GM12892 (cell line): ENCODE data around the gene CNOT6.
A peak's percentile ranks its signal among the peaks of the same experiment; 100 is the strongest.
"Not testable (repeated sequence)": the region's sequence is repeated elsewhere in the genome, so short reads cannot be mapped to it uniquely, and the experiment has no call there.

Experiments
- DNase-seq: peaks from one replicate; pipeline ENCODE4 v3.0.0; 2011; ENCODE audit not compliant: insufficient read length
- FAIRE-seq: peaks from 2 replicates; lab custom pipeline; 2011; peaks lifted over from hg19 to GRCh38; lab: Jason Lieb, UNC
- POLR2A ChIP-seq: IDR thresholded peaks from 2 replicates; pipeline ENCODE4 v1.6.1; 2011; ENCODE audit warnings: low read depth, low read length, control low read depth
- POLR2AphosphoS5 ChIP-seq: IDR thresholded peaks from 2 replicates; pipeline ENCODE4 v1.6.1; 2011; ENCODE audit warnings: low read depth, low read length, control low read depth
- TAF1 ChIP-seq: IDR thresholded peaks from 2 replicates; pipeline ENCODE4 v1.6.1; 2011; ENCODE audit warnings: low read depth, mild to moderate bottlenecking, control low read depth, low read length, borderline replicate concordance

The CNOT6 gene

GRCh38 chr5:180499684-180500083 lies 5.5 kb downstream of the CNOT6 start:
- FAIRE-seq: no peak
- no peak for DNase-seq
- TF ChIP-seq TAF1 (no peak), POLR2AphosphoS5 (no peak), POLR2A (peak; percentile 22; the same call in 1 of the 2 replicates)

DNA sequence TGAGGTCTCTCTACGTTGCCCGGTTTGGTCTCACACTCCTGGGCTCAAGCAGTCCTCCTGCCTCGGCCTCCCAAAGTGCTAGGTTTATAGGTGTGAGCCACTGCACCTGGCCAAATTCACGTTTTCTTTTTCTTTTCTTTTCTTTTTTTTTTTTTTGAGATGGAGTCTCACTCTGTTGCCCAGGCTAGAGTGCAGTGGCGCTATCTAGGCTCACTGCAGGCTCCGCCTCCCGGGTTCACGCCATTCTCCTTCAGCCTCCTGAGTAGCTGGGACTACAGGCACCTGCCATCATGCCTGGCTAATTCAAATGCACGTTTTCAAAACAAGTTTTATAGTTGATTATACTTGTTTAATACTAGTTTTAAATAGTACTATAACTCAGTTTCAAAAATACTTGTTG lies 6.1 kb downstream of the CNOT6 start:
- FAIRE-seq, DNase-seq: not testable (repeated sequence)

DNA sequence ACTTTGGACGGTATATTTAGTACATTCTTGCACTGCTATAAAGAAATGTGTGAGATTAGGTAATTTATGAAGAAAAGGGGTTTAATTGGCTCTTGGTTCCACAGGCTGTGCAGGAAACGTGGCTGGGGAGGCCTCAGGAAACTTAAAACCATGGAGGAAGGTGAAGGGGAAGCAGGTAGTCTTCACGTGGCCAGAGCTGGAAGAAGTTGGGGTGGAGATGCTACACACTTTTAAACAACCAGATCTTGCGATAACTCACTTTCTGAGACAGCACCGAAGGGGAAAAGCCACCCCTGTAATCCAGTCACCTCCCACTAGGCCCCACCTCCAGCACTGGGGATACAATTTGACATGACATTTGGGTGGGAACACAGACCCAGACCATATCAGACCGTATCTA lies 13.5 kb downstream of the CNOT6 start:
- FAIRE-seq: no peak

DNA sequence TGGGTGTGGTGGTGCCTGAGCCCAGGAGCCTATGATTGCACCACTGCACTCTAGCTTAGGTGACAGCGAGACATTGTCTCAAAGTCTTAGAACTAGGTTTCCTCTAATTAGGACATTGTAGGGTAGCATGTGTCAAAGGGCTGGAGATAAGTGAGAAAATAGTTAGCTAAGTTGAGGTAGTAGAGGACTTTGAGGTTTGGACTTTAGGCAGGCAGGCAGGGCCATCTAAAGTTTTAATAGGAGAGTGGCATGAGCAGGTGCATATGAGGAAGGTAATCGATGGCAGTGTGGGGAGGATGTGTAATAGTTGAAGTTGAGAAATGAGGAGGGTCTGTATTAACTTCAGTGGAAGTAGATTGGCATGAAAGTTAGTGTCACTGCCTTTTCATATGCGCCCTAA lies 21.1 kb downstream of the CNOT6 start:
- TF ChIP-seq POLR2AphosphoS5: no peak
- TF ChIP-seq TAF1: no peak
- no peak for TF ChIP-seq POLR2A
- DNase-seq: no peak
- FAIRE-seq: no peak

More for the DNA sequence above, 13.5 kb downstream of the CNOT6 start:
- no peak for TF ChIP-seq POLR2A
- no peak for TF ChIP-seq TAF1
- TF ChIP-seq POLR2AphosphoS5: no peak
- DNase-seq: no peak

- not testable (repeated sequence) for FAIRE-seq, DNase-seq
Observed at GRCh38 chr5:180515974-180516373, 21.8 kb downstream of the CNOT6 start.

DNA sequence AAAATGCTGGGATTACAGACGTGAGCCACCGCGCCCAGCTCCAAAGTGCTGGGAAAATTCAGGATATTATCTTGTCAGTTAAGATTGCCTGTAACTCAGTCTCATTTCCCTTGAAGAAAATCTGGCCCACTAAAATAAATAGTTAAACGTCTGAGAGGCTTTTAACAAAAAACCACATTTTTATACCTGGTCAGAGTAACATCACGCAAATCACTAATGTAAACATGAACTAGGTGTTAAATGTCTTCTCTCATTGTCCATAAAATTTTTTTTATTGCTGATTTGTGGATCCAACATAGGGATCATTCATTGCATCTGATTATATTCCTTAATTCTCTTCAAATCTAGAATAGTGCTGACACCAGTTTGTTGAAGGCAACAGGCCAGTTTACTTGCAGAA lies 22.3 kb downstream of the CNOT6 start:
- TF ChIP-seq POLR2AphosphoS5 (no peak), TAF1 (no peak), POLR2A (no peak)
- no peak for FAIRE-seq
- no peak for DNase-seq

- DNase-seq (no peak), FAIRE-seq (no peak)
- TF ChIP-seq TAF1 (no peak), POLR2A (no peak), POLR2AphosphoS5 (no peak)
Observed at GRCh38 chr5:180519098-180519497, 24.9 kb downstream of the CNOT6 start.

- FAIRE-seq: no peak
- no peak for DNase-seq
- no peak for TF ChIP-seq TAF1
- no peak for TF ChIP-seq POLR2A
- TF ChIP-seq POLR2AphosphoS5: no peak
Observed at GRCh38 chr5:180521101-180521500, 26.9 kb downstream of the CNOT6 start.

- FAIRE-seq: no peak
- no peak for DNase-seq
- TF ChIP-seq TAF1 (no peak), POLR2AphosphoS5 (no peak), POLR2A (no peak)
Observed at GRCh38 chr5:180521591-180521990, 27.4 kb downstream of the CNOT6 start.

DNA sequence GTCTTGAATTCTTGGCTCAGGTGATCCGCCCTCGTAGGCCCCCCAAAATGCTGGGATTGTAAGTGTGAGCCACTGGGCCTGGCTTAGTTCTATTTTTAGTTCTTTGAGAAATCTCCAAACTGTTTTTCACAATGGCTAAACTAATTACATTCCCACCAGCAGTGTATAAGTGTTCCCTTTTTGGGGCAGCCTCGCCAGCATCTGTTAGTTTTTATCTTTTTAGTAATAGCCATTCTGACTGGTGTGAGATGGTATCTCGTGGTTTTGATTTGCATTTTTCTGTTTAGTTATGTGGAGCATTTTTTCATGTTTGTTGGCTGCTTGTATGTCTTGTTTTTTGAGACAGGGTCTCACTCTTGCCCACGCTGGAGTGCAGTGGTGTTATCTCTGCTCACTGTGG lies 28.2 kb downstream of the CNOT6 start:
- no peak for FAIRE-seq
- DNase-seq: no peak

DNA sequence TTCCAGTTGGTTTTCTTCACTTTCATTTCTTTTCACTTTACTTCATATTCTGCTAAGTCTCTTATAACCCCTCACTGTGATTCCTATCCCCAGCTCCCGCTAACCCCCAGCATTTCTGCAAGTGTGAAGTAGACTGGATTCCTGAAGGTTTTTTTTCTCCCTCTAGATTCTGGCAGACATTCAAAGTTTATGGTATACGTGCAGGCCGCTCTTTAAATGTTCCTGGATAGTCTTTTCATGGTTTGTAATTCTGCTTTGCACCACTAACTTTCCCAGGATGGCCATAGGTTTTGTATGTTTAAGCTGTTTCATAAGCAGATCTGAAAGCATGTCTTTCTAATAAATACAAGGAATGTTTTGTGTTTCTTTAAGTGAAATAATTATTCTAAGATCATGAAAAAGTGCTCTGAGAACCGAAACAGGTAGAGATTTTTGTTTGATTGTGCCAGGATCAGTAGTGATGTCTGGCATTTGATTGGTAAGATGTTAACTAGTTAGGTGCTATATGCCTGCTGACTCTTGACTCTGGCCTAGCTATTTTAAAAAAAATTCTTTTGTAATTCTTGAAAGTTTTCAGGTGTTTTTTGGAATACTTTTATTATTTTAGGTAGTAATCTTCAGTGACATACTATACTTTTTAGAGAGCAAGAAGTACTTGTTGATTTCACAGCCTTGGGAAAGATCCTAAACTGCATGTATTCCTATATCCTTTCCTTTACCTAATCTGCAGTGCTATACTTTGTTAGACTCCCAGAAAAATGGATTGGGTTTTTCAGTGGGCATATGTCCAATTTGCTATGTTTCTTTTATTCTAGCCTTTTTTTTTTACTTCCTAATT lies 29.7 kb downstream of the CNOT6 start:
- DNase-seq: no peak
- no peak for FAIRE-seq
- TF ChIP-seq POLR2AphosphoS5 (no peak), TAF1 (no peak), POLR2A (no peak)

More for the DNA sequence above, 28.2 kb downstream of the CNOT6 start:
- TF ChIP-seq TAF1 (no peak), POLR2A (no peak), POLR2AphosphoS5 (no peak)

DNA sequence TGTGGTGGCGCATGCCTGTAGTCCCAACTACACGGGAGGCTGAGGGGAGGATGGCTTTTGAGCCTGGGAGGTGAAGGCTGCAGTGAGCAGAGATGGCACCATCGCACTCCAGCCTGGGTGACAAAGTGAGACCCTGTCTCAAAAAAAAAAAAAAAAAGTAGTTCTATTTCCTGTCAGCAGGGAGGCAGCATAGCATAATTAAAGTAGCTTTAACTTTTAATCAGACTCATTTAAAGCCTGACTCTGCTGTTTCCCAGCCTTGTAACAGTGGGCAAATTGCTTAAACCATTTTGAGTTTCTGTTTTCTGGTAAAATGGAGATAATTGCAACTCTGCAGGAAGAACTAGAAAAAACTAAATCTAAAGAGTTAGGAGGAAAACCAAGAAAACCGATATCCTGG lies 31.2 kb downstream of the CNOT6 start:
- FAIRE-seq: no peak
- DNase-seq: no peak
- no peak for TF ChIP-seq POLR2AphosphoS5
- no peak for TF ChIP-seq TAF1
- TF ChIP-seq POLR2A: no peak

- TF ChIP-seq POLR2A (no peak), POLR2AphosphoS5 (no peak)
- no peak for FAIRE-seq
Observed at GRCh38 chr5:180526269-180526668, 32.1 kb downstream of the CNOT6 start.

More at GRCh38 chr5:180526269-180526668, 32.1 kb downstream of the CNOT6 start:
- DNase-seq: no peak
